HG02798 (cell line): ENCODE results near the gene IQCF2.
"Not testable (repeated sequence)": the region's sequence is repeated elsewhere in the genome, so short reads cannot be mapped to it uniquely, and the experiment has no call there.

Experiments
- ATAC-seq: cut with Tn5 transposase; IDR thresholded peaks from one replicate; pipeline ENCODE4 v1.9.1; 2021; ENCODE audit warnings: mild to moderate bottlenecking; ENCODE audit not compliant: unreplicated experiment, poor library complexity

The IQCF2 gene

GRCh38 chr3:51875501-51875900, 14.1 kb downstream of the IQCF2 start, which contains the start of gene IQCF5:
Gene IQCF5 (minus strand): TSS chr3:51875601. CDS start chr3:51875531, 70 bp downstream.
- ATAC-seq = no peak

GRCh38 chr3:51876186-51876585, 14.8 kb downstream of the IQCF2 start:
- no peak for ATAC-seq

- ATAC-seq = no peak
Measured at GRCh38 chr3:51879937-51880336, 18.5 kb downstream of the IQCF2 start.

GRCh38 chr3:51886447-51886846, 25.0 kb downstream of the IQCF2 start:
- no peak for ATAC-seq

- no peak for ATAC-seq
Measured at GRCh38 chr3:51887620-51888019, 26.2 kb downstream of the IQCF2 start.

DNA sequence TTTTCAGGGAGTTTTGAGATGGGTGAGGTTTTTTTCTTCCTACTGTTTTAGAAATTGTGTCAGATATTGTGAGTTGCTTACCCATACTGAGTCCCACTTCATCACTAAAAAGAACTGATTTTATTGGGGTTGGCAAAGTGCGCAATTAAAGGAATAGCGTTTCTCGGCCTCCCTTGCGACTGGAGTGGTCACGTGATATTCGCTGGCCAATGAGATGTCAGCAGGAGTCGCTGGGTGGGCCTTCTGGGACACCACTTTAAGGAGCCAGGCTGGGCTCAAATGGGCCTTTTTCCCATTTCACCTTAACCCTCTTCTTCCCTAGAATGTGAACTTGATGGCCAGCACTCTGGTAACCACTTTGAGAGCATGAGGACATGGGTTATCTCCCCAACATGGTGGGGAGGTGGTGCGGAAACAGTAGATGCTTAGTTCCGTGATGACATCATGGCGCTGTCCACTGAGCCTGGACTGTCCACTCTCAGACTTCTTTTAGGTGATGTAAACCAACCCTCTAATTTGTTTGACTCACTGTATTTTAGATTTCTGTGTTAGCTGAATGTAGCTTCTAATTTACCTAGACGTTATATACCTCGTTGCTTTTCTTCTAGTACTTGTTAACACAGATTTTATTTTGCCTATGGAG, 27.2 kb downstream of the IQCF2 start:
- no peak for ATAC-seq

- ATAC-seq = no peak
Measured at GRCh38 chr3:51891242-51892039, 30.0 kb downstream of the IQCF2 start.

DNA sequence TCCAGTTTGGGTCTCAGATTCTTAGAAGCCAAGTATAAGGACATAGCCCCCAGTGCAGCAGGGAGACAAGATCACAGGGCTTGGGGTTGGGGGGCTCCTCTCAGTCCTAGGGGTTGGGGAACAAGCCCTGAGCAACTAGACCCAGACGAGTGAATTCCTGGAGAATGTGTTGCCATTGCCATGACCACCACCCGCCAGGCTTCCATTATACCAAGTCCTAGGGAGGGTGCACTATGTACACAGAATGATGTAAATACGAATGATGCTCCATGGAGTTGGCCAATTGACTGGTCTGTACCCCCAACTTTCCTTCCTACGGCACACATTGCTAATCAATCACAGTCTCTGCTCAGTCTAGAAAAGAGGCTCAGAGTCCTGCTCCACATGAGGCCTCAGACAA, 33.0 kb downstream of the IQCF2 start:
- no peak for ATAC-seq

DNA sequence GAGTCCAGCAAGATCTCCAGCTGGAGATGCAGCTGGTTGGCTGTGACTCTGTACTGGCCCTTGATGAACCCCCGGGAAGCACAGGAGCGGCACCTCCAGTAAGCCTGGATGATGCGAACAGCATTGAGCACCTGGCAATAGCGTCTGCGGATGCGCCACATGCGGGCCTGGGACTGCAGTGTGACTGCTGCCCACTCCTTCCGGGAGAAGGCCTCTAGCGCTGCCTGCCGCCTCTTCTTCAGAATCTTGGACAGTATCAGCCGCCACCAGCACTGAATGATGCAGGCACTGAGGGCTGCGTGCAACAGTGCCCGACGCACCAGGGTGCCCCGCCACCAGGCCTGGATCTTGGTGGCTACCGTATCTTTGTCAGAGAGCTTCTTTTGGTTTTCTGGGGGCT, 33.5 kb downstream of the IQCF2 start:
- no peak for ATAC-seq

DNA sequence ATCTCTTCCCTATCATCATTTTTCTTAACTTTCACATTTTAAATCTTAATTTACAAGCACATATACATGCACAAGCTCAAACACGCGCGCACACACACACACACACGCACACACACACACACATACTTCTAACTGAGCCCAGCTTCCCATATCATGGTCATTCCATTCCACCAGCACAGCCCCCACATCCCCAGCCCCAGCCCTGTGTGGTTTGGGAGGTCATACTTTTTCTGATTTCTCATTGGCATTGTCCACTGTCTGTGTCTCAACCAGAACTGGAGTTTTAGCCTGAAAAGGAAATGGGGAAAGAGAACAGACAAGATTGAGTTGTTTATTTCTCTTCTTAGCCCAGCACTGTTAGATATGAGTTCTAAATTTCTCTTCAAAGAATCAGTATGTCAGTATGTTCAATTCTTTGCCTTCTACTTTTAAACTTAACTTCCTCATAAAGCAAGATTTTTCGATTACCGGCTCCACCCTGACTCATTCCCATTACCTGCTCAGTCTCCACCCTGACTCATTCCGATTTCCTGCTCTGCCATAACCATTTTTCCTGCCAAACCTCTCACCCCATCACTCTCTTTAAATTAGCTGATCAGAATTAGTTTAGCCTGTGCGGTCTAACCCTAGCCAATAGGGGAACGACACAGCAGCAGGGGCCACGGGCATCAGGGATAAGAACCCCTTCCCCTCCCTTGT, 35.3 kb downstream of the IQCF2 start:
- no peak for ATAC-seq

- ATAC-seq = no peak
Measured at GRCh38 chr3:51897391-51897790, 36.0 kb downstream of the IQCF2 start.

GRCh38 chr3:51900043-51900442, 38.6 kb downstream of the IQCF2 start:
- not testable (repeated sequence) for ATAC-seq

- ATAC-seq = not testable (repeated sequence)
Measured at GRCh38 chr3:51902361-51902760, 40.9 kb downstream of the IQCF2 start.

- ATAC-seq = no peak
Measured at GRCh38 chr3:51904034-51904823, 42.8 kb downstream of the IQCF2 start.

- no peak for ATAC-seq
Measured at GRCh38 chr3:51908026-51908425, 46.6 kb downstream of the IQCF2 start.
